ENCODE measurements around the gene CLCF1.
A peak's percentile ranks its signal among the peaks of the same experiment; 100 is the strongest.

The CLCF1 gene

GRCh38 chr11:67332081-67332691 is 41.2 kb downstream of the CLCF1 start:
- Histone ChIP-seq H3K23ac (ENCODE audit: low read length in 2 of 2) (no peak overlapping the region), H3K9me3 (ENCODE audit: control insufficient read depth, low read length) (no peaks in the 10 kb centered on the region), H4K91ac (ENCODE audit: low read length) (no peak overlapping the region), H2AK5ac (ENCODE audit: low read length, severe bottlenecking) (no peak overlapping the region), H3K18ac (ENCODE audit: low read depth in 1 of 2, low read length in 2 of 2) (no peak overlapping the region), H4K8ac (ENCODE audit: low read length) (no peak overlapping the region), H3K9ac (ENCODE audit: low read length) (no peak overlapping the region), H2AFZ (ENCODE audit: low read depth, low read length) (no peak overlapping the region), H2BK12ac (ENCODE audit: low read length in 2 of 2) (no peak overlapping the region), H3K4me2 (ENCODE audit: low read length, poor library complexity, severe bottlenecking) (no peak overlapping the region), H3K4me1 (ENCODE audit: control insufficient read depth, insufficient read depth, low read depth, low read length) (no peaks in the 10 kb centered on the region), H3K27me3 (ENCODE audit: control insufficient read depth in 1 of 2, insufficient read depth in 1 of 2, low read length in 2 of 2) (no peaks in the 10 kb centered on the region), H2BK5ac (ENCODE audit: low read depth, low read length, poor library complexity, severe bottlenecking) (no peak overlapping the region), H3K36me3 (ENCODE audit: control insufficient read depth in 1 of 2, insufficient read depth in 2 of 2, low read depth in 1 of 2, low read length in 2 of 2) (peaks cover 0 to 4% of the 10 kb centered on the region in 2 experiments), H2BK120ac (ENCODE audit: low read depth, low read length) (no peak overlapping the region), H3K14ac (ENCODE audit: low read length in 2 of 2) (no peak overlapping the region), H3K4me3 (ENCODE audit: insufficient read depth in 1 of 2, low read depth in 1 of 2, low read length in 2 of 2) (no peak overlapping the region), H3K79me1 (replicated peaks; ENCODE audit: low read length, poor library complexity, severe bottlenecking) (no peaks in the 10 kb centered on the region), H2BK15ac (ENCODE audit: low read depth, poor library complexity, severe bottlenecking) (no peak overlapping the region), H3K4ac (ENCODE audit: low read depth in 1 of 2, low read length in 2 of 2) (no peak overlapping the region), H3K27ac (ENCODE audit: low read length, poor library complexity, severe bottlenecking) (no peak overlapping the region)
- WGBS = 94% methylated on average over 6 of the region's 6 CpGs
- no peak for DNase-seq

- H3K9ac ChIP-seq (ENCODE audit: low read length) = no peak overlapping the region
- H2BK12ac ChIP-seq (ENCODE audit: low read length in 2 of 2) = no peak overlapping the region
- no peak overlapping the region for H3K4me3 ChIP-seq (ENCODE audit: insufficient read depth in 1 of 2, low read depth in 1 of 2, low read length in 2 of 2)
- H3K36me3 ChIP-seq (ENCODE audit: control insufficient read depth in 1 of 2, insufficient read depth in 2 of 2, low read depth in 1 of 2, low read length in 2 of 2) = peaks cover 0 to 10% of the 10 kb centered on the region in 2 experiments
- no peak overlapping the region for H2AFZ ChIP-seq (ENCODE audit: low read depth, low read length)
- H3K9me3 ChIP-seq (ENCODE audit: control insufficient read depth, low read length) = no peaks in the 10 kb centered on the region
- no peak overlapping the region for H3K18ac ChIP-seq (ENCODE audit: low read depth in 1 of 2, low read length in 2 of 2)
- H3K4ac ChIP-seq (ENCODE audit: low read depth in 1 of 2, low read length in 2 of 2) = no peak overlapping the region
- no peak overlapping the region for H2AK5ac ChIP-seq (ENCODE audit: low read length, severe bottlenecking)
- 96% methylated on average over 7 of the region's 7 CpGs for WGBS
- no peak overlapping the region for H2BK120ac ChIP-seq (ENCODE audit: low read depth, low read length)
- peaks cover 6% of the 10 kb centered on the region for H3K79me1 ChIP-seq (replicated peaks; ENCODE audit: low read length, poor library complexity, severe bottlenecking)
- no peak for DNase-seq
- no peak overlapping the region for H2BK5ac ChIP-seq (ENCODE audit: low read depth, low read length, poor library complexity, severe bottlenecking)
- no peak overlapping the region for H4K91ac ChIP-seq (ENCODE audit: low read length)
- H4K8ac ChIP-seq (ENCODE audit: low read length) = peak overlapping the region; percentile 21
- H3K23ac ChIP-seq (ENCODE audit: low read length in 2 of 2) = no peak overlapping the region
- no peak overlapping the region for H2BK15ac ChIP-seq (ENCODE audit: low read depth, poor library complexity, severe bottlenecking)
- H3K14ac ChIP-seq (ENCODE audit: low read length in 2 of 2) = no peak overlapping the region
- no peaks in the 10 kb centered on the region for H3K4me1 ChIP-seq (ENCODE audit: control insufficient read depth, insufficient read depth, low read depth, low read length)
- H3K27me3 ChIP-seq (ENCODE audit: control insufficient read depth in 1 of 2, insufficient read depth in 1 of 2, low read length in 2 of 2) = no peaks in the 10 kb centered on the region
- H3K4me2 ChIP-seq (ENCODE audit: low read length, poor library complexity, severe bottlenecking) = no peak overlapping the region
- no peak overlapping the region for H3K27ac ChIP-seq (ENCODE audit: low read length, poor library complexity, severe bottlenecking)
Measured at GRCh38 chr11:67323526-67323925, 49.9 kb downstream of the CLCF1 start.

GRCh38 chr11:67322049-67322448 is 51.3 kb downstream of the CLCF1 start:
- Histone ChIP-seq H3K4me3 (ENCODE audit: insufficient read depth in 1 of 2, low read depth in 1 of 2, low read length in 2 of 2) (no peak overlapping the region), H2BK120ac (ENCODE audit: low read depth, low read length) (no peak overlapping the region), H2AK5ac (ENCODE audit: low read length, severe bottlenecking) (no peak overlapping the region), H3K79me1 (replicated peaks; ENCODE audit: low read length, poor library complexity, severe bottlenecking) (peaks cover 14% of the 10 kb centered on the region), H2AFZ (ENCODE audit: low read depth, low read length) (no peak overlapping the region), H3K9ac (ENCODE audit: low read length) (no peak overlapping the region), H2BK15ac (ENCODE audit: low read depth, poor library complexity, severe bottlenecking) (no peak overlapping the region), H3K36me3 (ENCODE audit: control insufficient read depth in 1 of 2, insufficient read depth in 2 of 2, low read depth in 1 of 2, low read length in 2 of 2) (peaks cover 0 to 10% of the 10 kb centered on the region in 2 experiments), H3K27me3 (ENCODE audit: control insufficient read depth in 1 of 2, insufficient read depth in 1 of 2, low read length in 2 of 2) (no peaks in the 10 kb centered on the region), H3K9me3 (ENCODE audit: control insufficient read depth, low read length) (no peaks in the 10 kb centered on the region), H4K8ac (ENCODE audit: low read length) (no peak overlapping the region), H3K4ac (ENCODE audit: low read depth in 1 of 2, low read length in 2 of 2) (no peak overlapping the region), H3K18ac (ENCODE audit: low read depth in 1 of 2, low read length in 2 of 2) (no peak overlapping the region), H3K27ac (ENCODE audit: low read length, poor library complexity, severe bottlenecking) (no peak overlapping the region), H2BK12ac (ENCODE audit: low read length in 2 of 2) (no peak overlapping the region), H4K91ac (ENCODE audit: low read length) (no peak overlapping the region), H3K4me1 (ENCODE audit: control insufficient read depth, insufficient read depth, low read depth, low read length) (no peaks in the 10 kb centered on the region), H3K4me2 (ENCODE audit: low read length, poor library complexity, severe bottlenecking) (no peak overlapping the region), H3K23ac (ENCODE audit: low read length in 2 of 2) (no peak overlapping the region), H3K14ac (ENCODE audit: low read length in 2 of 2) (no peak overlapping the region), H2BK5ac (ENCODE audit: low read depth, low read length, poor library complexity, severe bottlenecking) (no peak overlapping the region)
- 86% methylated on average over 3 of the region's 3 CpGs for WGBS
- no peak for DNase-seq

- H3K23ac ChIP-seq (ENCODE audit: low read length in 2 of 2) = no peak overlapping the region
- H3K4me2 ChIP-seq (ENCODE audit: low read length, poor library complexity, severe bottlenecking) = no peak overlapping the region
Measured at GRCh38 chr11:67321313-67321871, 52.0 kb downstream of the CLCF1 start.

More at GRCh38 chr11:67321313-67321871, 52.0 kb downstream of the CLCF1 start:
- Histone ChIP-seq H4K8ac (ENCODE audit: low read length) (no peak overlapping the region), H3K9me3 (ENCODE audit: control insufficient read depth, low read length) (no peaks in the 10 kb centered on the region), H3K14ac (ENCODE audit: low read length in 2 of 2) (no peak overlapping the region), H2BK120ac (ENCODE audit: low read depth, low read length) (no peak overlapping the region), H2BK15ac (ENCODE audit: low read depth, poor library complexity, severe bottlenecking) (no peak overlapping the region), H2AFZ (ENCODE audit: low read depth, low read length) (no peak overlapping the region), H3K27me3 (ENCODE audit: control insufficient read depth in 1 of 2, insufficient read depth in 1 of 2, low read length in 2 of 2) (no peaks in the 10 kb centered on the region), H2BK12ac (ENCODE audit: low read length in 2 of 2) (no peak overlapping the region), H2AK5ac (ENCODE audit: low read length, severe bottlenecking) (no peak overlapping the region), H3K4me3 (ENCODE audit: insufficient read depth in 1 of 2, low read depth in 1 of 2, low read length in 2 of 2) (no peak overlapping the region), H4K91ac (ENCODE audit: low read length) (no peak overlapping the region), H3K4me1 (ENCODE audit: control insufficient read depth, insufficient read depth, low read depth, low read length) (no peaks in the 10 kb centered on the region), H3K9ac (ENCODE audit: low read length) (no peak overlapping the region), H3K27ac (ENCODE audit: low read length, poor library complexity, severe bottlenecking) (no peak overlapping the region), H3K18ac (ENCODE audit: low read depth in 1 of 2, low read length in 2 of 2) (no peak overlapping the region), H3K79me1 (replicated peaks; ENCODE audit: low read length, poor library complexity, severe bottlenecking) (peaks cover 14% of the 10 kb centered on the region), H3K4ac (ENCODE audit: low read depth in 1 of 2, low read length in 2 of 2) (no peak overlapping the region), H3K36me3 (ENCODE audit: control insufficient read depth in 1 of 2, insufficient read depth in 2 of 2, low read depth in 1 of 2, low read length in 2 of 2) (peaks cover 0 to 10% of the 10 kb centered on the region in 2 experiments), H2BK5ac (ENCODE audit: low read depth, low read length, poor library complexity, severe bottlenecking) (no peak overlapping the region)
- WGBS = 74% methylated on average over 6 of the region's 6 CpGs
- DNase-seq = no peak
